ENCODE results near the gene TAF4.

- TF ChIP-seq, protein P1, sequence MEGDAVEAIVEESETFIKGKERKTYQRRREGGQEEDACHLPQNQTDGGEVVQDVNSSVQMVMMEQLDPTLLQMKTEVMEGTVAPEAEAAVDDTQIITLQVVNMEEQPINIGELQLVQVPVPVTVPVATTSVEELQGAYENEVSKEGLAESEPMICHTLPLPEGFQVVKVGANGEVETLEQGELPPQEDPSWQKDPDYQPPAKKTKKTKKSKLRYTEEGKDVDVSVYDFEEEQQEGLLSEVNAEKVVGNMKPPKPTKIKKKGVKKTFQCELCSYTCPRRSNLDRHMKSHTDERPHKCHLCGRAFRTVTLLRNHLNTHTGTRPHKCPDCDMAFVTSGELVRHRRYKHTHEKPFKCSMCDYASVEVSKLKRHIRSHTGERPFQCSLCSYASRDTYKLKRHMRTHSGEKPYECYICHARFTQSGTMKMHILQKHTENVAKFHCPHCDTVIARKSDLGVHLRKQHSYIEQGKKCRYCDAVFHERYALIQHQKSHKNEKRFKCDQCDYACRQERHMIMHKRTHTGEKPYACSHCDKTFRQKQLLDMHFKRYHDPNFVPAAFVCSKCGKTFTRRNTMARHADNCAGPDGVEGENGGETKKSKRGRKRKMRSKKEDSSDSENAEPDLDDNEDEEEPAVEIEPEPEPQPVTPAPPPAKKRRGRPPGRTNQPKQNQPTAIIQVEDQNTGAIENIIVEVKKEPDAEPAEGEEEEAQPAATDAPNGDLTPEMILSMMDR (IDR thresholded peaks at IDR 0.05) = no peak
- peak; percentile 89 for TF ChIP-seq POLR2A (IDR thresholded peaks at IDR 0.05)
Measured at GRCh38 chr20:62065674-62066338, at the start of gene TAF4.
